ENCODE results near the gene DPYSL3.

DPYSL3 gene

GRCh38 chr5:147538236-147538635, 28.4 kb upstream of the DPYSL3 start:
- no peak overlapping the region for H3K9ac ChIP-seq (ENCODE audit: low read depth, low read length)
- no peak overlapping the region for H3K4me3 ChIP-seq (ENCODE audit: low read length)
- no peaks in the 10 kb centered on the region for H3K9me3 ChIP-seq (replicated peaks; ENCODE audit: low read length)
- H3K4me2 ChIP-seq (ENCODE audit: low read length): no peak overlapping the region
- H3K36me3 ChIP-seq (ENCODE audit: insufficient read depth, low read length): no peaks in the 10 kb centered on the region
- peaks cover 30% of the 10 kb centered on the region for H3K4me1 ChIP-seq (ENCODE audit: control insufficient read depth, insufficient read depth, low read length)
- no peaks in the 10 kb centered on the region for H3K27me3 ChIP-seq (ENCODE audit: control insufficient read depth, insufficient read depth, low read length)

DNA sequence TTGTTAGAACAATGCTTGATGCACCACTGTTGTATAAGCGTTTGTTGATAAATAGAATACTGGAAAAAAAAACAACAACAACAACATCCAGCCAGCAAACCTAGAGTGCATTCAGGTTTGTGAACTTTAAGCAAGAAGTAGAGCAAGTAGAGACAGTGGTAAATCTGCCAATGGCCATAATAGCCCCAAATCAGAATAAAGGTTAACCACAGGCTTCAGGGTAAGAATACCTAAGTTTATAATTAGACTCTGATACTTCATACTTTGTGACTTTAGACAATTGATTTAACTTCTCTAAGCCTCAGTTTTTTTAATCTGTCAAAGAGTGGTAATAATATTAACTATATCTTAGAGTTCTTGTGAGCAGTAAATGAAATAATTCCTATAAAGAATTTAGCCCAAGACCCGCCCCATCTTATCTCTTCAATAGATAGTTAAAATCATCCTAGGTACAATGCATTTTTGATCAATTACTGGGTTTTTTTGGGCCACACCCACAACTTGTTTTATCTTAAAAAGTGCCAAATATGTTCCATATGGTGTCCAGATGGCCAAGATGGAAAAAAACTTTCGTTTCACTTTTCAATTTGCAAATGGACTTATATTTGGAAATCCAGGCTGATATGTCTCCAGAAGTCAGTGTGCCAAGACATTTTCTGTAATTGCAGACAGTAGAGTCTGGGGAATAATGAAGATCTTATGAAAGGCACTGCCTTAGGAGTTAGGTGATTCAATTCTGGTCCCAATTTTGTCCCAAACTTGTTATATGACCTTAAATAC, 24.5 kb upstream of the DPYSL3 start:
- Histone ChIP-seq H3K4me3 (ENCODE audit: low read length) (no peak overlapping the region), H3K9ac (ENCODE audit: low read depth, low read length) (no peak overlapping the region), H3K27me3 (ENCODE audit: control insufficient read depth, insufficient read depth, low read length) (no peaks in the 10 kb centered on the region), H3K36me3 (ENCODE audit: insufficient read depth, low read length) (no peaks in the 10 kb centered on the region), H3K4me1 (ENCODE audit: control insufficient read depth, insufficient read depth, low read length) (peaks cover 49% of the 10 kb centered on the region), H3K9me3 (replicated peaks; ENCODE audit: low read length) (no peaks in the 10 kb centered on the region), H3K4me2 (ENCODE audit: low read length) (no peak overlapping the region)

GRCh38 chr5:147532156-147532555, 22.3 kb upstream of the DPYSL3 start:
- H3K4me1 ChIP-seq (ENCODE audit: control insufficient read depth, insufficient read depth, low read length): peaks cover 42% of the 10 kb centered on the region
- no peaks in the 10 kb centered on the region for H3K9me3 ChIP-seq (replicated peaks; ENCODE audit: low read length)
- H3K36me3 ChIP-seq (ENCODE audit: insufficient read depth, low read length): no peaks in the 10 kb centered on the region
- H3K4me3 ChIP-seq (ENCODE audit: low read length): no peak overlapping the region
- H3K27me3 ChIP-seq (ENCODE audit: control insufficient read depth, insufficient read depth, low read length): no peaks in the 10 kb centered on the region
- H3K9ac ChIP-seq (ENCODE audit: low read depth, low read length): no peak overlapping the region
- H3K4me2 ChIP-seq (ENCODE audit: low read length): no peak overlapping the region

- Histone ChIP-seq H3K9me3 (replicated peaks; ENCODE audit: low read length) (no peaks in the 10 kb centered on the region), H3K4me3 (ENCODE audit: low read length) (no peak overlapping the region), H3K9ac (ENCODE audit: low read depth, low read length) (no peak overlapping the region), H3K27me3 (ENCODE audit: control insufficient read depth, insufficient read depth, low read length) (no peaks in the 10 kb centered on the region), H3K4me2 (ENCODE audit: low read length) (peak overlapping the region; percentile 64), H3K36me3 (ENCODE audit: insufficient read depth, low read length) (no peaks in the 10 kb centered on the region), H3K4me1 (ENCODE audit: control insufficient read depth, insufficient read depth, low read length) (peaks cover 31% of the 10 kb centered on the region)
Measured at GRCh38 chr5:147530530-147531389, 20.9 kb upstream of the DPYSL3 start.

DNA sequence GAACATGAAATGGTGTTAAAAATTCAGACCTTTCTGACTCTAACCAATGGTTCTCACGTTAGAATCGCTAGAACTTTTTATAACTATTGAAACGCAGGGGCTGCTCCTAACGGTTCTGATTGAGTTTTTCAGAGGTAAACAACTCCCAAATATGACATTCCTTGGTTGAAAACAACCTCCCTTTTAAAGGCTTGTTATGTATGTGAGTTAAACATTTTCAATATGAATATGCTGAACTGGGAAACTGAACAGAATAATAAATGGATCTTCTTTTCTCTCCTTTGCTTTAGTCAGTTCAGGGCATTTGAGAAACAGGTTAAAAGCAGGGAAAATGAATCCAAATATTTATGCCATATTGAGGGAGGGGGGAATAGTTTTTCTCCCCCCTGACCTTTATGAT, 13.2 kb upstream of the DPYSL3 start:
- Histone ChIP-seq H3K27me3 (ENCODE audit: control insufficient read depth, insufficient read depth, low read length) (no peaks in the 10 kb centered on the region), H3K4me2 (ENCODE audit: low read length) (no peak overlapping the region), H3K4me1 (ENCODE audit: control insufficient read depth, insufficient read depth, low read length) (no peaks in the 10 kb centered on the region), H3K9me3 (replicated peaks; ENCODE audit: low read length) (no peaks in the 10 kb centered on the region), H3K4me3 (ENCODE audit: low read length) (no peak overlapping the region), H3K9ac (ENCODE audit: low read depth, low read length) (no peak overlapping the region), H3K36me3 (ENCODE audit: insufficient read depth, low read length) (no peaks in the 10 kb centered on the region)

DNA sequence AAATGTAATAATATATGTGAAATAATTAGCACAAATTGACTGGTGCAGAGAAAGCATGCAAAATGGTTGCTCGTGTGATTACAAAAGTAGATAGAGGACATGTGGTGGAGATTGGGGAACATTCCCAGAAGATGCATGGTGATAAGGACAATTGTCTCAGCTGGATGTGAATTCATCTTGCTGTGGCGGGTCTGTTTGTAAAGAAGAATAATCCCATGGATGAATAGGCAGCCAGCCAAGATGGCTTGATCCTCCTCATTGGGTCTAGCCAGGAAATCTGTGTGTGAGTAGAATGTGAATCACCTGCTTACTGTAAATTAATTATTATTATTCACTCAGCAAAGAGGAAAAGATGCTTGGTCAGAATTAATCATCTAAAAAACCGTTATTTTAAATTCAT, 12.6 kb upstream of the DPYSL3 start:
- Histone ChIP-seq H3K4me1 (ENCODE audit: control insufficient read depth, insufficient read depth, low read length) (no peaks in the 10 kb centered on the region), H3K27me3 (ENCODE audit: control insufficient read depth, insufficient read depth, low read length) (no peaks in the 10 kb centered on the region), H3K9ac (ENCODE audit: low read depth, low read length) (no peak overlapping the region), H3K9me3 (replicated peaks; ENCODE audit: low read length) (no peaks in the 10 kb centered on the region), H3K4me2 (ENCODE audit: low read length) (no peak overlapping the region), H3K4me3 (ENCODE audit: low read length) (no peak overlapping the region), H3K36me3 (ENCODE audit: insufficient read depth, low read length) (no peaks in the 10 kb centered on the region)

GRCh38 chr5:147520450-147520849, 10.6 kb upstream of the DPYSL3 start:
- H3K27me3 ChIP-seq (ENCODE audit: control insufficient read depth, insufficient read depth, low read length): no peaks in the 10 kb centered on the region
- no peaks in the 10 kb centered on the region for H3K9me3 ChIP-seq (replicated peaks; ENCODE audit: low read length)
- H3K4me3 ChIP-seq (ENCODE audit: low read length): no peak overlapping the region
- H3K36me3 ChIP-seq (ENCODE audit: insufficient read depth, low read length): no peaks in the 10 kb centered on the region
- no peak overlapping the region for H3K4me2 ChIP-seq (ENCODE audit: low read length)
- no peaks in the 10 kb centered on the region for H3K4me1 ChIP-seq (ENCODE audit: control insufficient read depth, insufficient read depth, low read length)
- no peak overlapping the region for H3K9ac ChIP-seq (ENCODE audit: low read depth, low read length)

DNA sequence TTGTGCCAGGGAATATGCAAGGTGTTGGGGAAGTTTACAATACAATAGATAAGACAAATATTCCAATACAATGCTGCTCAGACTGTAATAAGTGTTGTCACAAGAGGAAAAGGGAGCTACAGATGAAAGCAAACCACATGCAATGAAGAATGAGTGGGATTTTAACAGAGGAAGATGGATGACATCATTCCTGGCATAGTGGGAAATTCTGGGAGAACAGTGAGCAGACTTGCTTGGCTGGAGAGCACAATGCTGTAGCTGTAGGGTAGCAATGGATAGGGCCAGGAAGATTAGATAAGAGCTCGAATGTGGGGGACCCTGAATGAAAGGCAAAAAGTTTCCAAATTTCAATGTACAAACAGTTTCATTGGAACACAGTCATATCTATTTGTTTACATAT, 9.5 kb upstream of the DPYSL3 start:
- no peak overlapping the region for H3K4me2 ChIP-seq (ENCODE audit: low read length)
- H3K4me1 ChIP-seq (ENCODE audit: control insufficient read depth, insufficient read depth, low read length): no peaks in the 10 kb centered on the region
- no peak overlapping the region for H3K4me3 ChIP-seq (ENCODE audit: low read length)
- no peaks in the 10 kb centered on the region for H3K9me3 ChIP-seq (replicated peaks; ENCODE audit: low read length)
- H3K27me3 ChIP-seq (ENCODE audit: control insufficient read depth, insufficient read depth, low read length): no peaks in the 10 kb centered on the region
- H3K36me3 ChIP-seq (ENCODE audit: insufficient read depth, low read length): no peaks in the 10 kb centered on the region
- H3K9ac ChIP-seq (ENCODE audit: low read depth, low read length): no peak overlapping the region

- Histone ChIP-seq H3K4me3 (ENCODE audit: low read length) (no peak overlapping the region), H3K36me3 (ENCODE audit: insufficient read depth, low read length) (no peaks in the 10 kb centered on the region)
Measured at GRCh38 chr5:147517383-147517782, 7.5 kb upstream of the DPYSL3 start.

GRCh38 chr5:147515269-147515668, 5.4 kb upstream of the DPYSL3 start:
- Histone ChIP-seq H3K4me1 (ENCODE audit: control insufficient read depth, insufficient read depth, low read length) (peaks cover 1% of the 10 kb centered on the region), H3K4me2 (ENCODE audit: low read length) (no peak overlapping the region), H3K27me3 (ENCODE audit: control insufficient read depth, insufficient read depth, low read length) (no peaks in the 10 kb centered on the region), H3K9ac (ENCODE audit: low read depth, low read length) (no peak overlapping the region), H3K36me3 (ENCODE audit: insufficient read depth, low read length) (no peaks in the 10 kb centered on the region), H3K4me3 (ENCODE audit: low read length) (no peak overlapping the region), H3K9me3 (replicated peaks; ENCODE audit: low read length) (no peaks in the 10 kb centered on the region)

More at GRCh38 chr5:147517383-147517782, 7.5 kb upstream of the DPYSL3 start:
- Histone ChIP-seq H3K9ac (ENCODE audit: low read depth, low read length) (no peak overlapping the region), H3K4me2 (ENCODE audit: low read length) (no peak overlapping the region), H3K9me3 (replicated peaks; ENCODE audit: low read length) (no peaks in the 10 kb centered on the region), H3K27me3 (ENCODE audit: control insufficient read depth, insufficient read depth, low read length) (no peaks in the 10 kb centered on the region), H3K4me1 (ENCODE audit: control insufficient read depth, insufficient read depth, low read length) (no peaks in the 10 kb centered on the region)

- no peak overlapping the region for H3K4me2 ChIP-seq (ENCODE audit: low read length)
- peaks cover 21% of the 10 kb centered on the region for H3K4me1 ChIP-seq (ENCODE audit: control insufficient read depth, insufficient read depth, low read length)
- H3K36me3 ChIP-seq (ENCODE audit: insufficient read depth, low read length): no peaks in the 10 kb centered on the region
- no peaks in the 10 kb centered on the region for H3K27me3 ChIP-seq (ENCODE audit: control insufficient read depth, insufficient read depth, low read length)
- H3K4me3 ChIP-seq (ENCODE audit: low read length): no peak overlapping the region
- no peak overlapping the region for H3K9ac ChIP-seq (ENCODE audit: low read depth, low read length)
- no peaks in the 10 kb centered on the region for H3K9me3 ChIP-seq (replicated peaks; ENCODE audit: low read length)
Measured at GRCh38 chr5:147512659-147513379, 3.0 kb upstream of the DPYSL3 start.
